Epithelial cell of proximal tubule (primary cell): ENCODE results near the gene NCAPH2. TPM values are rescaled to one million over a fixed set of nuclear protein-coding genes. Genes with fewer than 3 reads are reported as not detected.

Source experiments
- DNase-seq: peaks from one replicate; pipeline ENCODE4 v3.0.0-alpha.2; 2011; ENCODE audit warnings: low read depth
- H3K4me3 ChIP-seq: 2 replicates; pipeline ENCODE4 v1.5.1; 2011; ENCODE audit warnings: low read depth, mild to moderate bottlenecking, low read length
- CTCF ChIP-seq: conservative IDR thresholded peaks from 2 replicates; pipeline ENCODE4 v1.5.1; 2012; ENCODE audit warnings: low read depth, mild to moderate bottlenecking, low read length
- total RNA-seq: library from RNA; depleted of rRNA; stranded (reverse); fragments of >200 nt; gene quantifications from 2 replicates; pipeline ENCODE4 v1.2.3, GENCODE V29; 2015

The NCAPH2 gene
- total RNA-seq, 1 donor from 2014 or later = 69.3 TPM

DNA sequence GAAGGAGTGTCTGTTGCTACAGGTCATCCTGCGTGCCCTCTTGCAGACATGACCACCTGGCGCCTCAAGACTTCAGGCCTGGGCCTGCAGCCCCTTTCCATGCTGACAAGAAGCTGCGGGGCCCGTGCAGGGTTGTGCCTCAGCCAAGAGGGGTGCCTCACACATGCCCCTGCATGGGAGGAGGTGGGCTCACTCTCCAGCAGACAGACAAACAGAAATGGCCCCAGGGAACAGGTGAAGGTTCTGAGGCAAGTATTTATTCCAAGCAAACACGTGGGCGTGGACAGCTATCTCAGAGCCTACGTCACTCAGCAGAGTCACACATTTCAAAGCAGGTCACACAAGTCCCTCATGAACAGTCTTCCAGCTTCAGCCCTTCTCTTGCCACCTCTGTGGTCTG, 60.6 kb downstream of the NCAPH2 start:
- no peak for TF ChIP-seq CTCF
- H3K4me3 ChIP-seq = no peak overlapping the region
- no peak for DNase-seq

DNA sequence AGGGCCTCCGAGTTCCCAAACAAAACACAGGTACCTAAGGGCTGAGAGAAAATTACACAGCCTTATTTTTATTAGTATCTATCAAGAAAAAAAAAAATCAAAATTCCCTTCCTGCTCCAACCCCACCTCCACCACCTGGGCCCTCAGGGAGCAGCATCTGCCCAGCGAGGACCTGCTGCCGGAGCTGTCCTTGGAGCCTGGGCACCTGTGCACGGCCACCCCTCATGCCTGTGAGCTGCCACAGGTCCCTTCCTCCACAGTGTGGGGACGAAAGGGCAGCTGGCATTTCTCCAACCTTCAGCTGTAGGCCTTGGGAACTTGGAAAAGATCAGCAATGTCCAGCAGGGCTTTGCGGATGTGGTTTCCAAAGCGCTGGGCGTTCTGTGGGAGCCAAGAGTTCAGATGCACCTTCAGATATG, 61.0 kb downstream of the NCAPH2 start:
- DNase-seq = no peak
- no peak for TF ChIP-seq CTCF
- no peak overlapping the region for H3K4me3 ChIP-seq

- TF ChIP-seq CTCF = no peak
- no peak for DNase-seq
- H3K4me3 ChIP-seq = no peak overlapping the region
These were observed 62.0 kb downstream of the NCAPH2 start for GRCh38 chr22:50569896-50570535.

DNA sequence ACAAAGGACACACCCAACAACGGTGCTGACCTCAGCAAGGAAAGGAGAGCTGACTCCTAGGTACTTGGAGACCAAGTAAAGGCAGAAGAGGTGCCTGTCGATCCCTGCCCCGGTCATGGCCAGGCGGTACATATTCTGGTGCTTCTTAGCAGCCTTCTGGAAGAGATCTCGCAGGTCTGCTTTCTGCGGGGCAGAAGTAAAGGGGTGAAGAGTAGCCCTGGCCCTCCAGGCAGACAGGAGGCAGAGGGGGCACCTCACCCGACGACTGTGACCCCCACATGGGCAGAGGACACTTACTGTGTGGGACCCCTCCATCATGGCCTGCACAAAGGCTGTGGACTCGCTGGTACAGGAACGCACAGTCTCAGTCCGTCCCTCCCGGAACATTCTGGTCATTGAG, 62.8 kb downstream of the NCAPH2 start:
- H3K4me3 ChIP-seq = no peak overlapping the region
- no peak for DNase-seq
- TF ChIP-seq CTCF = no peak

DNA sequence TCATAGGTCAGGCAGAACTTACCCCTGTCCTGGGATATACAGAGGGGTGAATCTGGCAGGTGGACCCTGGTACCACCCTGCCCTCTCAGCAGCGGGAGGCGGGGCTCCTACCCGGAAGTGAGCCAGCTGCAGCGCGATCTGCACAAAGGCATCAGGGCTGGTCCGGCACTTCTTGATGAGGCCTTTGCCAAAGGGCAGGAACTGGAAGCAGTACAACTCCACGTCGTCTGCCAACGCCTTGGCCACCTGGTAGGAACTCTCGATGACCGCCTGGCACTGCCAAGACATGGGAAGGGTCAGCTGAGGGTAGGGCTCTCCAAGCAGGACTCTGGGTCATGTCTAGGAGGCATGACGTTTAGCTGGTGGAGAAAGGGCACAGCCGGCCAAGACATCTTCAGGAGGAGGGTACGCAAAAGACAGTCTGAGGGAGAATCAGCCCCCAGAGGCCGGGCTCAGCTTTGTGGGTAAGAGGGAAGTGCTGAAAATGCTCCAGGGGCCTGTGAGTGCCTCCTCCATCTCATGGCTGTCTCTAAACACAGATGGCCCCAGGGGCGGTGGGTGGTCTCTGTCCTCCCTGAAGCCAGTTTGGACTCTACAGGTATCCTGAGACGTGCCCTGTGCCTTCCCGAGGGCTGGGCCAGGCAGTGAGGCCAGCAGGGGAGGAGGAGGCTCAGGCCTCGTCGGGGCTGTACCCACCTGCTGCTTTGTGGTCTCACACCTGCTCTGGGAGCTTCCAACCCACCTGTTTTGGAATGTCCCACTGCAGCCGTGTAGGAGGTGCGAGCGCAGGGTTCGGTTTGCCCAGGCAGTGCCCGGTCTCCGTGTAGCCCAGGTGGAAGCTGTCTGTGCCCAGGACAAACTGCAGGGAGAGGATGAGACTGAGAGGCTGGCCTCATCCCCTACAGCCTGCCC, 63.5 kb downstream of the NCAPH2 start:
- no peak for DNase-seq
- H3K4me3 ChIP-seq = no peak overlapping the region
- TF ChIP-seq CTCF = no peak

DNA sequence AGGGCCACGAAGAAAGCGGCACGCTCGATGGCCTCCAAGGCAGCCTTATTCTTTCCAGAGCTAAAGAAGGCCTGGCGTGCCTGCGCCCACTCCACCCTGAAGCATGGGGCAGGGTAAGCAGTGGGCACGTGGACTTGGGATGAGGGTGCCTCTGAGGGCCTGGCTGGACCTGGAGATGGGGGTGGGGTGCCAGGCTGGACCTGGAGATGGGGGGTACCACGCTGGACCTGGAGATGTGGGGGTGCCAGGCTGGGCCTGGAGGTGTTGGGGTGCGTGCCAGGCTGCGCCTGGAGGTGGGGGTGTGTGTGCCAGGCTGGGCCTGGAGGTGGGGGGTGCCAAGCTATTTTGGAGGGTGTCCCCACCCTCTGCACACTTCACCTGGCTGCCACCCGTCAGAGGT, 64.9 kb downstream of the NCAPH2 start:
- H3K4me3 ChIP-seq = no peak overlapping the region
- no peak for DNase-seq
- TF ChIP-seq CTCF = no peak
